Panc1 (cell line): ENCODE measurements around the gene KLF6. TPM values are rescaled to one million over a fixed set of nuclear protein-coding genes. Genes with fewer than 3 reads are reported as not detected.

Experiments used
- ATAC-seq: fragments of 200-7000 bp; cut with Tn5 transposase; 2 replicates; pipeline ENCODE4 v1.9.1; 2020; ENCODE audit warnings: mild to moderate bottlenecking, moderate library complexity
- BruUV-seq: library from RNA; stranded (reverse); fragments of 400-500 nt; replicated peaks from 2 replicates; lab custom pipeline; 2021; lab: Mats Ljungman, UMichigan
- CTCF ChIA-PET: fragments of 300-600 bp; sonication (Branson Sonifier 250); formaldehyde crosslinking; loops from one replicate; lab custom pipeline; 2022; ENCODE audit warnings: antibody characterized with exemption; lab: Charles Lee
- POLR2A ChIA-PET: fragments of 300-600 bp; sonication (Branson Sonifier 250); formaldehyde crosslinking; loops from one replicate; lab custom pipeline; 2022; ENCODE audit warnings: antibody characterized with exemption; lab: Charles Lee
- DNase-seq: peaks from one replicate; pipeline ENCODE4 v3.0.0-alpha.2; 2010; ENCODE audit warnings: low read depth, low spot score
- H3K27ac ChIP-seq: 2 replicates; pipeline ENCODE4 v1.5.1; 2011; ENCODE audit warnings: mild to moderate bottlenecking, low read length, inconsistent platforms
- H3K27me3 ChIP-seq: fragments of 200-500 bp; sonication (Bioruptor generic); 2 replicates; pipeline ENCODE4 v1.6.0; 2014; ENCODE audit warnings: low read length, inconsistent platforms; ENCODE audit not compliant: control insufficient read depth, insufficient read depth
- H3K36me3 ChIP-seq: fragments of 200-500 bp; sonication (Bioruptor generic); 2 replicates; pipeline ENCODE4 v1.5.1; 2014; ENCODE audit warnings: inconsistent platforms, mild to moderate bottlenecking, low read length, moderate library complexity; ENCODE audit not compliant: control insufficient read depth, insufficient read depth
- H3K4me1 ChIP-seq: 2 replicates; pipeline ENCODE4 v1.5.1; 2011; ENCODE audit warnings: inconsistent platforms, mild to moderate bottlenecking, low read length, moderate library complexity; ENCODE audit not compliant: control insufficient read depth, insufficient read depth
- H3K4me3 ChIP-seq, 2 experiments: 2 replicates each; pipeline ENCODE4 v1.5.1; 2011 to 2012; ENCODE audit warnings: low read depth in 2 of 2, low read length in 2 of 2, mild to moderate bottlenecking in 2 of 2, inconsistent platforms in 1 of 2, moderate library complexity in 1 of 2
- H3K9me3 ChIP-seq: fragments of 200-500 bp; sonication (Bioruptor generic); 2 replicates; pipeline ENCODE4 v1.5.1; 2014; ENCODE audit warnings: low read depth, mild to moderate bottlenecking, inconsistent platforms, low read length, moderate library complexity; ENCODE audit not compliant: control insufficient read depth, insufficient read depth
- POLR2AphosphoS5 ChIP-seq: IDR thresholded peaks from 2 replicates; pipeline ENCODE4 v1.6.1; 2012; ENCODE audit warnings: mild to moderate bottlenecking, low read depth, low read length, moderate library complexity
- REST ChIP-seq, 2 experiments: IDR thresholded peaks; 2 replicates each; pipeline ENCODE4 v1.6.1; 2011 to 2012; ENCODE audit warnings: low read depth in 2 of 2, control low read depth in 1 of 2, low read length in 1 of 2, mild to moderate bottlenecking in 1 of 2, moderate library complexity in 1 of 2; ENCODE audit not compliant: insufficient read depth in 1 of 2
- SIN3A ChIP-seq: IDR thresholded peaks from 2 replicates; pipeline ENCODE4 v1.6.1; 2012; ENCODE audit warnings: low read depth, mild to moderate bottlenecking, low read length, moderate library complexity, borderline replicate concordance; ENCODE audit not compliant: insufficient read depth
- TCF7L2 ChIP-seq: IDR thresholded peaks from 2 replicates; pipeline ENCODE4 v1.6.1; 2011; ENCODE audit warnings: mild to moderate bottlenecking, low read depth, low read length, inconsistent platforms
- in situ Hi-C: cut with HindIII; loops from 2 replicates; pipeline ENCODE4 v1.10.0; 2016; ENCODE audit warnings: low sequenced_read_pairs, low pct_unique_long_range_greater_than_20kb
- intact Hi-C: fragments of 100-400 bp; cut with micrococcal nuclease; formaldehyde crosslinking; loops from one replicate; pipeline ENCODE4 v1.10.0; 2022; ENCODE audit not compliant: unreplicated experiment
- total RNA-seq: library from RNA; stranded (reverse); gene quantifications from one replicate; pipeline ENCODE4 v1.2.1, GENCODE V29; 2021; ENCODE audit not compliant: unreplicated experiment
- TF ChIP-seq, protein P1 (sequence below): fragments of 450-650 bp; IDR thresholded peaks from 2 replicates; pipeline ENCODE4 v1.5.1; 2017; ENCODE audit warnings: mild to moderate bottlenecking

KLF6 gene
- total RNA-seq, 1 experiment from 2014 or later = 177 TPM

- ATAC-seq (no peak), DNase-seq (no peak)
- peaks cover 13% of the 10 kb centered on the region; the same call in 1 of the 2 replicates for H3K36me3 ChIP-seq
- CTCF ChIA-PET = no interaction called here
- no peaks in the 10 kb centered on the region for H3K27me3 ChIP-seq
- H3K27ac ChIP-seq = peak overlapping the region; percentile 98
- TF ChIP-seq REST (IDR thresholded peaks at IDR 0.05; ENCODE audit: insufficient read depth in 1 of 2, low read depth in 2 of 2, low read length in 1 of 2) (no peak), POLR2AphosphoS5 (no peak), SIN3A (no peak), TCF7L2 (no peak)
- TF ChIP-seq, protein P1, sequence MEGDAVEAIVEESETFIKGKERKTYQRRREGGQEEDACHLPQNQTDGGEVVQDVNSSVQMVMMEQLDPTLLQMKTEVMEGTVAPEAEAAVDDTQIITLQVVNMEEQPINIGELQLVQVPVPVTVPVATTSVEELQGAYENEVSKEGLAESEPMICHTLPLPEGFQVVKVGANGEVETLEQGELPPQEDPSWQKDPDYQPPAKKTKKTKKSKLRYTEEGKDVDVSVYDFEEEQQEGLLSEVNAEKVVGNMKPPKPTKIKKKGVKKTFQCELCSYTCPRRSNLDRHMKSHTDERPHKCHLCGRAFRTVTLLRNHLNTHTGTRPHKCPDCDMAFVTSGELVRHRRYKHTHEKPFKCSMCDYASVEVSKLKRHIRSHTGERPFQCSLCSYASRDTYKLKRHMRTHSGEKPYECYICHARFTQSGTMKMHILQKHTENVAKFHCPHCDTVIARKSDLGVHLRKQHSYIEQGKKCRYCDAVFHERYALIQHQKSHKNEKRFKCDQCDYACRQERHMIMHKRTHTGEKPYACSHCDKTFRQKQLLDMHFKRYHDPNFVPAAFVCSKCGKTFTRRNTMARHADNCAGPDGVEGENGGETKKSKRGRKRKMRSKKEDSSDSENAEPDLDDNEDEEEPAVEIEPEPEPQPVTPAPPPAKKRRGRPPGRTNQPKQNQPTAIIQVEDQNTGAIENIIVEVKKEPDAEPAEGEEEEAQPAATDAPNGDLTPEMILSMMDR = no peak
- intact Hi-C loops = loop anchor here (2.0 to 10.0 kb wide), 3 partner anchors 17 to 567 kb away; no protein-coding TSS in a partner anchor
- peaks cover 10% of the 10 kb centered on the region for H3K4me1 ChIP-seq
- no peak overlapping the region for H3K4me3 ChIP-seq
- peaks cover 5% of the 10 kb centered on the region; the same call in 1 of the 2 replicates for H3K9me3 ChIP-seq
- BruUV-seq = no TSS peak
- POLR2A ChIA-PET = interaction anchor here (0.7 kb wide), 1 partner anchor 64 kb away, joined by 4 read pairs; no protein-coding TSS in a partner anchor
- in situ Hi-C loops = no loop called here
Measured at GRCh38 chr10:3787816-3788215, 2.8 kb upstream of the KLF6 start.

DNA sequence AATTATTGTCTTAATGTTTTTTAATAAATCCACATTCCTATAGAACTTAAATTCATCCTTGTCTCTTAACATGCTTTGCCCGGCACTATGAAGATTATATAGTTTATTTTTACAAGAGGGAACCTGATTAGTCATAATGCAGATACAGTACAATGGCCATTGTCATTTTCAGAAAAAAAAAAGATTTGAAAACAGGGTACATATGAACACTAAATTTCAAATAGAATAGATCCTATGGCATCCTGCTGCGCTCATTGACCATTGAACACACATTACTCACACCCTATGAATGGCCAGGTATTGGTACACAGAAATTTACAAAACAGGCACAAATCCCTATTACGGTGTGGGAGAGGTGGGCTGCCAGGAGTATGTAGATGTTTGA, 2.0 kb upstream of the KLF6 start:
- peak overlapping the region; percentile 98 for H3K27ac ChIP-seq
- H3K4me3 ChIP-seq = peak overlapping the region in 1 of 2 experiments; percentile 65; a peak in 1 of 4 replicates
- in situ Hi-C loops (no loop called here), intact Hi-C loops (loop anchor here (2.0 to 10.0 kb wide), 3 partner anchors 18 to 568 kb away; no protein-coding TSS in a partner anchor)
- CTCF ChIA-PET = no interaction called here
- peaks cover 13% of the 10 kb centered on the region; the same call in 1 of the 2 replicates for H3K36me3 ChIP-seq
- TF ChIP-seq TCF7L2 = 0 out of 2 replicates have a peak, but pooled peaks have one; percentile 23
- TF ChIP-seq, protein P1 = no peak
- no peaks in the 10 kb centered on the region for H3K27me3 ChIP-seq
- DNase-seq = no peak
- POLR2A ChIA-PET = no interaction called here
- BruUV-seq = no TSS peak
- H3K4me1 ChIP-seq = peaks cover 10% of the 10 kb centered on the region
- ATAC-seq = no peak
- H3K9me3 ChIP-seq = peaks cover 4% of the 10 kb centered on the region; the same call in 1 of the 2 replicates
